HG03064 (cell line): Measurements from ENCODE around the gene OR6J1.

Experiments
- ATAC-seq: cut with Tn5 transposase; IDR thresholded peaks from one replicate; pipeline ENCODE4 v1.9.1; 2021; ENCODE audit warnings: low read depth; ENCODE audit not compliant: unreplicated experiment

The OR6J1 gene

GRCh38 chr14:22583994-22584393, 60.2 kb downstream of the OR6J1 start:
- no peak for ATAC-seq
